GM18511 (cell line): ENCODE measurements around the gene MPPE1.
A peak's percentile ranks its signal among the peaks of the same experiment; 100 is the strongest.

Source experiments
- ATAC-seq: cut with Tn5 transposase; IDR thresholded peaks from one replicate; pipeline ENCODE4 v1.9.1; 2021; ENCODE audit warnings: mild to moderate bottlenecking, moderate library complexity; ENCODE audit not compliant: unreplicated experiment

MPPE1 gene

DNA sequence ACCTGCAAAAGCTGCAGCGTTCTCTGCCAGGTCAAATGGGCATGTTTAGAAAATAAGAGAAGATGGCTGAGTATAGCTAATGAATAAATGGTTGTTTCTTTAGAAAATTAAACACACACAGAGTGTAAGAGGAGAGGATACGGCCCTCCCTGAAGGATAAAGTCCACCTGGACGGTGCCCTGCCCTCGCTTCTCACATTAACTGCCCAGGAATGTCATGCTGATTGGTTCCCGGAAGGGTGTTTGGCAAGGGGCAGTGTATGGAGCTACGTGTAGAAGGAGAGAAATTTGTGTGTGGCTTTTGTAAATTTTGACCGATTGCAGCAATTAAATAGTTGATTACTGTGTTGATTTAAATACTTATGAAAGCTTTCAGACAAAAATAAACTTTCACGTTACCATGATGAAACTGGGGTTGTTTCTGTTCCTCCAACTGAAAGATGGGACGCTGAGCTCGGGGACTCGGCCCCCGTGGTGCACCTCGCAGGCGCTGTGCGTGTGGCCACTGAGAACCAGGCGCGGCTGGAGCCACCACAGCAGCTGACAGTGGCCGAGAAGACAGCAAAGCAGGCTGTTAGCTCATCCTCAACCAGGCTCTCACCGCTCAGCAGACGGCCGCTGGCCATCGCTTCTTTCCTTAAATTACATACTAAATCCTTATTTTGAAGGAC is 22.7 kb downstream of the MPPE1 start:
- ATAC-seq, result no peak

DNA sequence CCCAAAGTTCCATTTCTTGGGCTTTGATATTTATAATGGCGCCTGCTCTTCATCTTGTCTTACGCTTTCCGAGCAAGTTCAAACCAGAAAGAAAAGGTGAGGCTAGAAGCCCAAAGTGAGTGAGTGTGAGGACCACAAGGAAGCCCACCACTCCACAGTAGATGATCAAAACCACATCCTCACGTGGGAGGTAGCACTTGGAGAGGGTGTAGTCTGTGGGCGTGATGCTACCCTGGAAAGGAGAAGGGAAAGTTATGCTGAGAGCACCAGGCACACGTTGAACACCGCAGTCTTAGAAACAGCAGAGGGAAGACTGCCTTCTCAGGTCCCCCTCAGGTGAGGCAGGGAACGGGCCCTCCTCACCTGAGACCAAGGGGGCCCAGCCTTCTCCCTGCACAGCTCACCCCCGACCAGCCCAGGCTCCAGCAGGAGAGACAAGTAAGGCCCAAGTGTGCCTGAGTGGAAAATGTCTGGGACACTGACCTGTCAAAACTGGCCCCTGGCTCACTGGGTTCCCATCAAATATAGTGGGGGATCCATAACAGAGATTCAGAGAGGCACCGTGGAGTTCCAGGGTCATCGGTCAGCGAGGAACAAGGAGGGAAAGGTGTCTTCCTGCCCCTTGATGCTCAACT is 23.6 kb downstream of the MPPE1 start:
- no peak for ATAC-seq

DNA sequence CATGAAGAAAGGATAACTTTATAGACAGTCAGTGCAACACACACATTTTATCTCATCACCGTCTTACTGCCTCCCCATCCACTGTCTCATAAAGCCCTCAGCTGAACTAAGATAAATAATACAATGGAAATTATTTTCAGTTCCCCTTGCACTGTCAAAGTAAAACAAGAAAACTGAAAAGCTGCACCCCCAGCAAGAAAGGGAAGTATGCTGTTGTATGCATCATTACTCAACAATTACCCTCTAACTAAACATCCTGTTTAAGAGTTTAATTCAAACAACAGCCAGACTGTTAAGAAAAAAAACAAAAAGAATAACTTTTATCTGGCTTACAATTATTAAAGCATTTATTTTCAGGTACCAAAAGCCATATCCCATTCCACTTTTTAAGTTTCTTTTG is 25.0 kb downstream of the MPPE1 start:
- peak; percentile 89 for ATAC-seq

DNA sequence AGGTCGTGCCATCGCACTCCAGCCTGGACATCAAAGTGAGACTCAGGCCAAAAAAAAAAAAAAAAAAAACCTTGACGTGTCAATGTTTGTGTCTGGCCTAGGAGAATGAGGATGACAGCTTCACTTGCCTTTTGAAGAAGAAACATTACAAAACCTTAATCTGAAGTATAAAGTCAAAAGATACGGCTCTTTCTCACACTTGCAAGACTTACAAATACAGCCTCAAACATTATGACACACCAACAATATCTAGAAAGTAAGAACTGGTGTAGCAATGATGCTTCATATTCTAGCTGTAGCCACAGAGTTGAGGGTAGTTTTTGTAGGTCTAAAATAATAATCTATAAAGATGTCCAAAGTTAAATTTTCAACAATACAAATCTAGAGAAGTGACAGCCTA is 25.5 kb downstream of the MPPE1 start:
- no peak for ATAC-seq

DNA sequence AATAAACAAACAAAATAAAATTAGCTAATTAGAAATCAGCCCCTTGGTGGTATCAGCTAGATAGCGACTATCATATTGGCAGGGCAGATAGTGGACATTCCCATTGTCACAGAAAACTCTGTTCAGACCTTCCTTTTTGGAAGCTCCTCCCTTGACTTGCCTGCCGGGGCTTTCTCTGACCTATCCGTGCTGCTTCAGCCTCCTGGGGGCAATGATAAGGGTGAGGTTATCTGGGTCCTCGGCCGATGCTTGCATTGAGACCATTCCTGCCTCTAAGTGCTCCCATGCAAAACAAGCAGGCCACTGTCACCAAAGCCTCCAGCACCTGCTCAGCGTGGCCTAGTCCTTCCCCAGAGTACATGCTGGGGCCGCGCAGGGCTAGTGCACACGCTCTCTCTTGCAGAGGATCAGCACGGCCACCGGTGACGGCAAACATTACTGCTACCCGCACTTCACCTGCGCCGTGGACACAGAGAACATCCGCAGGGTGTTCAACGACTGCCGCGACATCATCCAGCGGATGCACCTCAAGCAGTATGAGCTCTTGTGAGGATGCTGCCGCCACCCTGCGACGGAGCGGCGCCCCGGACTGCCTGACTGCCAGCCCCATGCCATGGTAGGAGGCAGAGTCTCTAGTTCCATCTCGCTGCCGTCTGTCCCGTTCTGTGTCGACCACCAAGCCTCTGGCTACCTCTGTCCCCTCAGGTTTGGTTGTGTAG is 27.4 kb downstream of the MPPE1 start:
- ATAC-seq, result no peak

DNA sequence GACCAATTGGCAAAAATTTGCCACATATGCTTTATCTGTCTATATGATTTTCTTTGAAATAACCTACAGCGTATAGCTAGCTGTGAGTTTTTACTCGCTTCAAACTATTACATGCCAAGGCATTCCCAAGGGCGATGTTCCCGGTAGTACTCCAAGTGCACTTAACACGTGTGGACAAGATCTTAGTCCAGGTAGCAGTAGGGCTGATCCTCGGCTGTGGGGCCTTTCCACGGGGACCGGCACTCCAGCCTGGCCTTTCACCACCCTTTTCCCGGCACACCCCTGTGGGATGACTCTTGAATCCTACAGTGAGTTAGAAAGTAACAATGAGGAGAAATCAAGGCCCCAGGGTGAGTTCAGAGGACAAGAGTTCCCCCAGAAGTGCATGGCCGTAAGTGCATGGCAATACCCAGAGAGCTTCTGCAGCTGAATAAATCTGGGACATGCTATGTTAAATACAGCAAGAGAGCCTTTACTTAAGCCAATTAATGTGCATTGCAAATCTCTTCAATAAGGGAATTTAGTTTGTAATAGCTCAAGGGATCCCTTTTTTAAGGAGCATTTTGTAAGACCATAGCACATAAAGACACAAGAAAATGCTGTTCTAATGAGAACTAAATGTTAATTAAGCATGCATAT is 30.5 kb downstream of the MPPE1 start:
- no peak for ATAC-seq

DNA sequence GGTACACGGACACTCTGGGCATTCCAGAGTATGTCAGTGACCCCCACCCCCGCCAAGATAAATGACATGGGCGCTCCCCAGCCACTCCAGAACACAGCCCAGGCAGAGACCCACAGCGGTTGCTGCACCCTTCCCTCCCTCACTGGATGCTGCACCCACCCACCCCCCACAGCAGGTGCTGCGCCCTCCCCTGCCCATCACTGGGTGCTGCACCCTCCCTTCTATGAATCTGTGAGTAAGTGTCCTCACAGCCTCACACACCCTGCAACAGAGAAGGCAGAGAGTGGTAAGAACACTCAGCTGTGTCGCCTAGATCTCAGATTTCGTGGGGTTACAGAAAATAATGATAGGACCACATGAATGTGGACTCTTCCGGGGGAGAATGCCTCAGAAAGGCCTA is 33.4 kb downstream of the MPPE1 start:
- ATAC-seq, result no peak

DNA sequence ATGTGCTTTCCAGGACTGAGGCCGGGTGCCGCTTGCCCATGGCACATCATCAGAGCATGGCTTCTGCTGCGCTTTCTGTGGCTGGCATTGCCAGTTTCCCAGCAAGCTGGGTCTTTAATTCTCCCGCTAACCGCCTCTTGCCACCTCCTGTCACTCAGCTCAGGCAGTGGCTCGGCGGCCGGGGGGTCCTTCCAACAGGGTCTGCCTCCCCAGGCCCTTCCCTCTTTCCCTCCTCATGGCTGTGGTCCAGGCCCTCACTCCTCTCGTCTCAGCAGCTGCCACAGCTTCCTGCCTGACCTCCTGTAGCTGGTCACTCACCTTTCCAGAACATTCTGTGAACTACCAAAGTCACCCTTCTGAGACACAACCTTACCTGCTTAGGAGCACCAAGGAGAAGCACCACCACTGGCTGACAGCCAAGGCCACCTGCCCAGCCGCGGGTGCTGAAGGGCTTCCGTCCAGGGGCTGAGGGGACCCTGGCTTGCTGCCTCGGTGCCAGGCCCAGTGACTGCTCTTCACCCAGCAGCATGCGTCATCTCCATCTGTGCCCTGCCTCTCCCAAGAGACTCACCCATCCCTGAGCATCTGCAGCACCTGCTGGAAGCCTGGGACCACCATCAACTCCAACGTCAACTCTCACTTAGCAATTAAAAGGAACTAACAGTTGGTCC is 34.3 kb downstream of the MPPE1 start:
- no peak for ATAC-seq

DNA sequence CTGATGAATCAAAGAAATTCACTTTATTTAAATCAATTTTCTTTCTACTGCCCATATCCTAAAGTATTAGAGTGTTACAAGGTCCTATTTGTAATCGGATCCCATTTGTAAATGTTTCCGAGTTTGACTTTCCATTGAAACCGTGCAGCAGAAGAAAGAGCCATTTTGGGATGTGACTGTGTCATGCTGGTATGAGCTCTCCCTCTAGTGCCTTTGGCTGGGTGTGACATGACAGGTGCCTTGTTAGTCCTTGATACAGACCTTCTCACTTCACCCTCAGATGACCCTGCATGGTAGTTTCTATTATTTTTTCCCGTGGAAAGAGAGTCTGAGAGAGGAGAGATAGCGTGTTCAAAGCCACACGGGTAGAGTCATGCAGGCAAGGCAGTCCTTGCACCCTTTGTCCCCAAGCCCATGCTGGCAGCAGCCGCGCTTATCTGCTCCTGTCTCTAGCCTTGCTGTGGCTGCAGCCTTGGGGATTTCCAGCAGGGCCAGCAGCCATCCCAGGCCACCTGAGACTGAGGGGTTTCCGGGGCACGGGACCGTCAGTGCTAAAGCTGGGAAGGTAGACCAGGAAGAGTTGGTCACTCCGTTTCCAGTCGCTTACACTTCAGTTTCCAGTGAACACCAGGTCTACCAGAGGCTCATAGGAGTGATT is 35.5 kb downstream of the MPPE1 start:
- ATAC-seq, result no peak

DNA sequence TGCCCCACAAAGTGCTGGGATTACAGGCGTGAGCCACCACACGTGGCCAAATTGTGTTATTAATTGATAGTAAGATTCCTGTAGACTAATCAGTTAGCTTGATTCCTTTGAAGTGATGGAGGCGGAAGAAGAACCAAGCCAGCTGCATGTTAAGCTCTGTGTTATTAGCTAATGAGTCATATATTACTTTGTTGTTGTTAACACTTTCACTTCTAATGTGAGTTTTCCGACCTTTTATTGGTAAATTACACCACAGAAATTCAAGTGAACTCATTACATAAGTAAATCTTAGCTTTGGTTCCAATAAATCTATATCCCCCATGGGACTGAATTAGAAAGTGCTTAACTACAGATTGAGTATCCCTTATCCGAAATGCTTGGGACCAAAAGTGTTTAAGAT is 36.6 kb downstream of the MPPE1 start:
- no peak for ATAC-seq

DNA sequence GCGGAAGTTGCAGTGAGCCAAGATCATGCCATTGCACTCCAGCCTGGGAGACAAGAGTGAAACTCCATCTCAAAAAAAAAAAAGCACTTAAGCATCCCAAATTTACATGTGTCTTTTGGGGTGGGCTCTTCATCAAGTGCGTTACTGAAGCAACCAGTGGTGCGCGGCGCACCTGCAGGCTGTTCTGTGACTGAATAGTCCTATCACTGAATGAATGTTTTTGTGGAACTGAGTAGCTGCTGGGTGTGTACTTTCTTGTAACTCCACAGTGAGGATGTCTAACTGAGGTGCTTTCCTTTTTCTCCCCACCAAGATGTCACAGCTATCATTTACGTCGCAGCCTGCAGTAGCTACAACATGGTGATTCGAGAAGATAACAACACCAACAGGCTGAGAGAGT is 39.9 kb downstream of the MPPE1 start:
- ATAC-seq, result no peak

DNA sequence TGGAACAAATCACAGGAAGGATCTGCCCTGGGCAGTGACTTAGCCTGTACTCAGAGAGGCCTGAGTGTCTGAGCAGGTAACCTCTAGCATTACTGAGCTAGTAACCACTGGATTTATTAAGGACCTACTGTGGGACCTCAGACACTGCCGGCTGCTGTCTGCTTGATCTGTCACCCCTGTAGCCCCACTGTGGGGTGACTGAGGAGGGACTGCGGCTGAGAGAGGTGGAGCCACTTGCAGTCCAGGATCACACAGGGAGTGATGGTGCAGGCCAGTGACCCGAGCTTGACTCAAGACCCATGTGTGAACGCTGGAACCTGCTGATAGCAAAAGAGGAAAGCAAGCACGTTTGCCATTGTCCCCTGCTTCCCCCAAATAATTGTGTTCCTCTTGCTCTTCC is 41.4 kb downstream of the MPPE1 start:
- ATAC-seq, result no peak

DNA sequence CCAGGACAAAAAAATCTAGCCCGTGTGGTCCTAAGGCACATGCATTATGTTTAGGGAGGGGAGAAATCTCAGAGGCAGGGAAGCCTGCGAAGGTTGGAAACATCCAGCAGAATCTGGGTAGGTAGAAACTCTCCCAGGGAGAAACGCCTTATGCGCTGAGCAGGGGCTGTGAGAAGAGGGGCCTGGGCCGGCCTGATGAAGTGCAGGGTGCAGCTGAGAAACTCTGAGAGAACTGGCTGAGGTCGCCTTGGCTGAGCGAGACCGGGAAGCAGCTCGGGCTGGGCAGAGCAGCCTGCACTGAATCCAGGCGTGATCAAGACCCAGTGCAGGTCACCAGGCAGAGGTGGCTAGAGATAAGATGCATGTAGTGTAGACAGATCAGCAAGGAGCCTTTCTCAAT is 41.8 kb downstream of the MPPE1 start:
- ATAC-seq, result no peak

DNA sequence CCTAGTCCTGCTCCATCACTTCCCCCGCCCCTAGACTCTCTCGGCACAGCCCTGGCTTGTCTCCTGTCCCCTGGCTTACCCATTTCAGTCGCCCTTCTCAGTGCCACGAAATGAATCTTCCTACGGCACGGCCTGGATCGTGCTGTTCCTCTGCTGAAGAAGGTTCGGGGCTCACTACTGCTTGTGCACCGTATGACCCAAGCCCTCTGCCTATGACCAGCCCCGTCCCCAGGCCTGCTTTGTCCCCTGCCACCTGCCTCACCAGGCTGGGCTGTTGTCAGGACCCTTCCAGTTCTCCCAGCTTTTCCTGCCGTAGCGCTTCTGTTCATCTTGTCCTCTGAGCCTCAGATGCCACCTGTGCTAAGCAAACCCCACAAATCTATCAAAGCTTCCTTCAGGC is 43.0 kb downstream of the MPPE1 start:
- ATAC-seq, result no peak

DNA sequence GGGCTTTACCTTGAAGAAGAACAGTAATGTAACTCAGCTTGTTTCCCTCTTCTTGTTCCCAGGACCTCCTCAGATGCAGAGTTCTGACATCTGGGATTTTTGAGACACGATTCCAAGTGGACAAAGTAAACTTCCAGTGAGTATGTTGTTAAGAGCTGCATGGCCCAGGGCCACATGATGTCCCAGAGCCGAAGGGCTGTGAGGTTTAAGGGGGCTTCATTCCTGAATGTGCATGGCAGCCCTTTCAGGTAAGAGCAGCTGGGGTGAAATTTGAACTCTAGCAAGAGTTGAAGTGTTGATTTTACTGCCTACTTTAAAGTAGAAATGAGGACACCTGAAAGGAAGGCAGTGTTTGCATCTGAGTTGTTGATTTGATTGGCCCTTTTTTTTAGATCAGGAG is 43.6 kb downstream of the MPPE1 start:
- no peak for ATAC-seq

DNA sequence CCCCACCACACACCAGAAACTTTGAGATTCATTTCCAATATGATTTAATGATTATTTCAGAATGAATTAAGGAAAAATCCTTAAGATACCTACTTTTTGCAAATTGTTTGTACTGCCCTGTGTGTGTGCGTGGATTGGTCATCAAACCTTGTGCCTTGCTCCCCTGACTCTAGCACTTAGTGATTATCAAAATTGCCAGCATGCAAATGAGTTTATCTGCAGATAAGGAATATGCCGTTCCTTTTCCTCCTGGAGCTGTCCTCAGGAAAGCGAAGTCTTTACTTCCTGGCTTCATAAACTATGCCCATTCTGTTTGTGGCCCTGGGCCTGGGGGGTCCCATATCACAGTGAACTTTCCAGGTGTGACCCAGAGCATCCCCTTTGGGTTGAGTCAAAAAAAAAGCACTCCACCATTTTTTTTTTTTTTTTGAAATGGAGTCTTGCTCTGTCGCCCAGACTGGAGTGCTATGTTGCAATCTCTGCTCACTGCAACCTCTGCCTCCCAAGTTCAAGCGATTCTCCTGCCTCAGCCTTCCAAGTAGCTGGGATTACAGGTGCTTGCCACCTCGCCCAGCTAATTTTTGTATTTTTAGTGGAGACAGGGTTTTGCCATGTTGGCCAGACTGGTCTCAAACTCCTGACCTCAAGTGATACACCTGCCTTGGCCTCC is 45.5 kb downstream of the MPPE1 start:
- ATAC-seq, result no peak

DNA sequence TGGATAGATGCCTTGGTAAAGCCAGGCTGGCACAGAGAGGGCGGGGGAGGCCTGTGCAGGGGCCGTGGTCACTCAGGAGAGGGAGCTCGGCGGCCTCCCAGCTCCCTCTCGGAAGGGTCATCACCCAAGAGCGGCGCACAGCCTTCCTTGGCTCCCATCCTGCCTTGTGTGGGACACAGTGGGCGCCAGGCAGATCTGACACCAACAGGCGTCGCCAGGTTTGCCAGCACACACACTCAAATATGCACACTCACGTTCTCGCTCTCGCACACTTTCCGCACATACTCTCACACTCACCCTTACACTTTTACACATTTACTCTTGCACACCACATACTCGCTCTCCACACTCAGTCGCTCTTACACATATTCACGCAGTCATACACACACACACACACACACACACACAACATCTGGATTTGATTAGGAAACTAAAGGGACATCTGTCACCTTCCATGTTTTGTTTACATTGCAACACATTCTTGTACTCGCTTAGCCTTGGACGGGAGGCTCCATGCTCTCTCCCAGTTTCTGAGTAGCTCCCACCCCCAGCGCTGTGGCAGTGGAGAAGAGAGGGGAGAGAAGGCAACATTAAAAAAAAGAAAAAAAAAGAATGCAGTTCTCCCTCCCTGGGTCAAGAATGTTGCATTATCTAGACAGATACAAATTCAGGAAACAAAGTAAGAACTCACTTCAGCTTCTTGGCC is 46.4 kb downstream of the MPPE1 start:
- no peak for ATAC-seq

DNA sequence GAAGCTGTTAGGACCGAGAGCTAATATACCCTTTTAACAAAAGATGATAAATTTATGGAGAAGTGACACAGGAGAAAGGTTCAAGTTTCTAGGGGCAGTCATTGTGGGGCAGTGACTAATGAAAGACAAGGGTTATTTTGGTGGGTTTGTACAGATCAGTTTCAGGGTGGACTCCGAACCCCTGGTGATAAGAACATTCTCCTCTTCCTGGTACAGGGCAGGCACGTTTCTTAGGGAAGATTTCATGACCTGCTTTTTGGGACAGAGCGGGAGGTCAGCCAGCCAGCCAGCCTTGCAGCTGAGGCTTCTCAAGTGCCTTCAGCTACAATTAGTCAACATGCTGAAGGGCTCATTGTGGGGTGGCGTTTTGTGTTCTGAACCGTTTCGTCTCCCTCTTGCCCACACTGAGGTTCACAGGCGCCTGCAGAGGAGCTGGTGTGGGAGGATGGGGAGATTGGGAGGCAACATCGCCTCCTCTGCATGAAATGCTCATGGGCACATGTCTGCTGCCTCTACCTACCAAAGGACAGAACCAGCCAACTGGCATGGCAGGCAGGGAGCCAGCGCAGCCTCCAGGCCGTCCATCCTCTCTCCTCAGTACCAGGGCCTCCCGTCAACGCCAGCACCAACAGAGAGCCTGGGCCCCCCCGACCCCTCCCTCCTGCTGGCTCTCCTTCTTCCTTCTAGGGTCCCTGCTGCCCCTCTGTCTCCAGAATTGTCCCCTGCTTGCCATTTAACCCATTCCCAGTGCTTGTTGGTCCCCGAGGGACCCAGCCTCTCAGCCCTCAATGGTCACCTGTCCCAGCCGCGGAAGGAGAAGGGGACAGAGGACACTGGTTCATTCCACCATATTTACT is 47.3 kb downstream of the MPPE1 start:
- ATAC-seq, result no peak

DNA sequence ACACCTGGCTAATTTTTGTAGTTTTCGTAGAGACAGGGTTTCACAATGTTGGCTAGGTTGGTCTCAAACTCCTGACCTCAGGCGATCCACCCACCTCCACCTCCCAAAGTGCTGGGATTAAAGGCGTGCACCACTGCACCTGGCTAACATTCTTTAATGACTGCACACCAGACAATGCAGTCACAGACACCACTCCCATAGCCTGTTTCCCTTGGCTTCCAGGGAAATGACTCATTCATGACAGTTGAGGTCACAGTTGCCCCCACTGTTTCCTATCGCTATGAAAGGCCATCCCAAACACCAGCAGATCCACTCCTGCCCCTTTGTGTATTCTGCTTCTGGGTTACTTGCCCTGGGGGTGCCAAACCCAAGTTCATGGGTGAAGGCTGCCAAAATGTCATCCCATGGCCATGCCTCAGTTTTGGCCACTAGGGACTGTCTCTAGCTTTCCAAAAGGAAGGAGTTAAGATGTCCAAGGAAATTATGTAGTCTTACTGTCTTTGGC is 48.2 kb downstream of the MPPE1 start:
- no peak for ATAC-seq
